Left lung (tissue), 10 donors: ENCODE data around the gene SLC22A1. TPM values are rescaled to one million over a fixed set of nuclear protein-coding genes. Genes with fewer than 3 reads are reported as not detected.
A peak's percentile ranks its signal among the peaks of the same experiment; 100 is the strongest.

ENCODE experiments used
- ATAC-seq: fragments of 200-7000 bp; cut with Tn5 transposase; one replicate; pipeline ENCODE4 v1.9.1; 2020; ENCODE audit warnings: moderate library complexity
- DNase-seq, 4 donors: peaks; one replicate each; pipeline ENCODE4 v3.0.0-alpha.2; 2013 to 2020
- H3K27ac ChIP-seq, 2 donors: fragments of 200-600 bp; sonication (generic) in 1 of 2; one replicate each; pipeline versions ENCODE4 v1.5.0 to v1.8.0; 2020 to 2021
- H3K27me3 ChIP-seq, 2 donors: fragments of 200-600 bp; sonication (generic) in 1 of 2; one replicate each; pipeline versions ENCODE4 v1.5.0 to v1.8.0; 2020 to 2021
- H3K36me3 ChIP-seq, 2 donors: fragments of 200-600 bp; sonication (generic) in 1 of 2; one replicate each; pipeline versions ENCODE4 v1.5.0 to v1.8.0; 2020 to 2021
- H3K4me1 ChIP-seq, 2 donors: fragments of 200-600 bp; one replicate each; pipeline ENCODE4 v1.8.0; 2021
- H3K4me3 ChIP-seq, 2 donors: fragments of 200-600 bp; sonication (generic) in 1 of 2; one replicate each; pipeline versions ENCODE4 v1.5.0 to v1.8.0; 2020 to 2021; ENCODE audit warnings: mild to moderate bottlenecking in 1 of 2
- H3K9me3 ChIP-seq, 2 donors: fragments of 200-600 bp; sonication (generic) in 1 of 2; one replicate each; pipeline versions ENCODE4 v1.5.0 to v1.8.0; 2020 to 2021
- intact Hi-C, 2 donors: fragments of 100-400 bp; cut with DNase I; formaldehyde crosslinking; loops; one replicate each; pipeline versions ENCODE4 v1.11.2 to v1.14.2; 2022
- polyA plus RNA-seq, 6 donors: library from polyadenylated mRNA; unstranded; fragments of 120-200 nt; gene quantifications; one replicate each; pipeline ENCODE4 v1.2.1, GENCODE V29; 2013; ENCODE audit not compliant: insufficient read length in 6 of 6
- total RNA-seq, 2 donors: library from RNA; stranded (reverse); fragmentation: NEBNext Ultra II Directional; extraction: Animal tissue kit (Norgen Biotek cat#: 25700); gene quantifications; one replicate each; pipeline ENCODE4 v1.2.1, GENCODE V29; 2021
- TF ChIP-seq, protein P1 (sequence below), 2 donors: fragments of 200-600 bp; sonication (generic) in 1 of 2; IDR thresholded peaks; one replicate each; pipeline versions ENCODE4 v1.5.0 to v1.8.0; 2021; ENCODE audit warnings: antibody characterized with exemption in 2 of 2
- donor health status: DM: no; HTN: yes; CAD: no.
- donor health status: DM: no; HTN: no; CAD: no.

SLC22A1 gene
- total and polyA plus RNA-seq, 8 donors: 0.24 to 2.7 (median 0.45) TPM

DNA sequence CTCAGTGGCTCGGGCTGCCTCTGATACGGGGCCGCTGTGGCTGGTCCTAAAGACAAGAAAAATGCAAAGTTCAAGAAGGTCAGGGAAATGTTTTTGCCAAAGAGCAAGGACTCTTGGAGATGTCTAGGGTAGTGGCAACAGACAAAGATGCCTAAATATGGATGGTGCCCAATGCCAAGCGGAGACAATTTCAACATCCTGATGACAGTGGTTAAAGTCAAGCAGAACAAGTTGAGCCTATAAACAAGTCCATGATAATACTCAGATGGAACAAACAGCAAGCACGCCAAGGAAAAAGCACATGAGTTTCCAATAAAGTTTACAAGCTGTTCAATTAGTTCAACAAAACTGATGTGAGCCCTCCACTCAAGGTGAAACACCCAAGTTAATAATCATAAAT is 51.1 kb downstream of the SLC22A1 start:
- Histone ChIP-seq H3K4me1 (no peaks in the 10 kb centered on the region), H3K36me3 (no peaks in the 10 kb centered on the region), H3K4me3 (no peak overlapping the region), H3K27me3 (no peaks in the 10 kb centered on the region), H3K9me3 (no peaks in the 10 kb centered on the region), H3K27ac (no peak overlapping the region)
- TF ChIP-seq, protein P1, sequence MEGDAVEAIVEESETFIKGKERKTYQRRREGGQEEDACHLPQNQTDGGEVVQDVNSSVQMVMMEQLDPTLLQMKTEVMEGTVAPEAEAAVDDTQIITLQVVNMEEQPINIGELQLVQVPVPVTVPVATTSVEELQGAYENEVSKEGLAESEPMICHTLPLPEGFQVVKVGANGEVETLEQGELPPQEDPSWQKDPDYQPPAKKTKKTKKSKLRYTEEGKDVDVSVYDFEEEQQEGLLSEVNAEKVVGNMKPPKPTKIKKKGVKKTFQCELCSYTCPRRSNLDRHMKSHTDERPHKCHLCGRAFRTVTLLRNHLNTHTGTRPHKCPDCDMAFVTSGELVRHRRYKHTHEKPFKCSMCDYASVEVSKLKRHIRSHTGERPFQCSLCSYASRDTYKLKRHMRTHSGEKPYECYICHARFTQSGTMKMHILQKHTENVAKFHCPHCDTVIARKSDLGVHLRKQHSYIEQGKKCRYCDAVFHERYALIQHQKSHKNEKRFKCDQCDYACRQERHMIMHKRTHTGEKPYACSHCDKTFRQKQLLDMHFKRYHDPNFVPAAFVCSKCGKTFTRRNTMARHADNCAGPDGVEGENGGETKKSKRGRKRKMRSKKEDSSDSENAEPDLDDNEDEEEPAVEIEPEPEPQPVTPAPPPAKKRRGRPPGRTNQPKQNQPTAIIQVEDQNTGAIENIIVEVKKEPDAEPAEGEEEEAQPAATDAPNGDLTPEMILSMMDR (IDR thresholded peaks at IDR 0.05): no peak
- DNase-seq (no peak), ATAC-seq (no peak)
- intact Hi-C loops: no loop called here

DNA sequence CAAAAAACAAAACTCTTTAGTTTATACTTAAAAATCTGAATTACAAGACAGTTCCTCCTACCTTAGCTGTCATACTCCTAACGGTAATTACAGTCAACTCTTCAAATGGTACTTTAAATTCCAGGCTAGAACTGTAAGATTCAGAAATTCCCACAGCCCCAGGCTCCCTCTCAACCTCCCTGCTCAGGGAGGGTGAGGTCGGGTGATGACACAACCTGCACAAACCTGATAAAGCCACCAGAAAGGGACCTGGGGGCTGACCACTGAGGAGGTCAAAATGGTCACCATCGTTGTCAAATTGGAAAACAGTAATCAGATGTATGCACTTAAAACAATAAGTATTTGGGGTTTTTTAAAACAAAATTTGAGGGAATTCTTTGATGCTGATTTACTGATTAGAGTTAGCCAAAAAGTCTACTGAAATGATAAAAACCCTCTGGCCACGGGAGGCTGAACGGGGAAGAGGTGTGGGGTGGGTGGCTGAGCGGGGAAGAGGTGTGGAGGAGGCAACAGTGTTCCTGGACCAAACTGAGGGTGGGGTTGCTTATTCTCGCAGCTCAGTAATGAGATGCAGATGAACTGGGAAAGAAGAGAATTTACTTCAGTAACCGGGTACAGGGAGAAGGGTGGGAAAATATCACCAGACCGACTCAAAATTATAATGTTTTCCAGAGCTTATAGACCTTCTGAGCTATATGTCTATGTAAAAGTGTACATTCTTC is 52.4 kb downstream of the SLC22A1 start:
- no peaks in the 10 kb centered on the region for H3K36me3 ChIP-seq
- ATAC-seq: no peak
- no peak overlapping the region for H3K27ac ChIP-seq
- intact Hi-C loops: no loop called here
- TF ChIP-seq, protein P1 (IDR thresholded peaks at IDR 0.05): no peak
- H3K9me3 ChIP-seq: no peaks in the 10 kb centered on the region
- no peak overlapping the region for H3K4me3 ChIP-seq
- DNase-seq: no peak
- H3K27me3 ChIP-seq: no peaks in the 10 kb centered on the region
- H3K4me1 ChIP-seq: no peaks in the 10 kb centered on the region

DNA sequence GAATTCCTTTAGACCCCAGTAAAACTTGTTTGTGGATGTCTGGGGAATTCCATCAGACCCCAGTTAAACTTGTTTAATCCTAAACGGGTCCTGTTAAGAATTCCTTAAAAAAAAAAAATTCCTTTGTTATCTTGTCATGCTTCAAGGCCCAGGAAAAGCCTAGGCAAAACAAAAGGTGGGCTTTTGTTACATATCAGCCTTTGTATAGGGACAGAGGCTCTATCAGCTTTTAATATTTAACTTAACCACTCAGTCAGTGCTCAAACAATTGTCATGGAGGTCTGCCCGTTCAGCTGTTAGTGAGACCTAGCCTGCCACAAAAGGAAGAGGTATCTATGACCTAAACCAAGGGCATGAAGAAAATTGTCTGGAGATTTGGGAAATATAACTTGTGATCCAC is 53.1 kb downstream of the SLC22A1 start:
- Histone ChIP-seq H3K27ac (no peak overlapping the region), H3K4me3 (no peak overlapping the region), H3K4me1 (no peaks in the 10 kb centered on the region), H3K36me3 (no peaks in the 10 kb centered on the region), H3K9me3 (no peaks in the 10 kb centered on the region), H3K27me3 (no peaks in the 10 kb centered on the region)
- intact Hi-C loops: no loop called here
- TF ChIP-seq, protein P1 (IDR thresholded peaks at IDR 0.05): no peak
- no peak for DNase-seq
- no peak for ATAC-seq

DNA sequence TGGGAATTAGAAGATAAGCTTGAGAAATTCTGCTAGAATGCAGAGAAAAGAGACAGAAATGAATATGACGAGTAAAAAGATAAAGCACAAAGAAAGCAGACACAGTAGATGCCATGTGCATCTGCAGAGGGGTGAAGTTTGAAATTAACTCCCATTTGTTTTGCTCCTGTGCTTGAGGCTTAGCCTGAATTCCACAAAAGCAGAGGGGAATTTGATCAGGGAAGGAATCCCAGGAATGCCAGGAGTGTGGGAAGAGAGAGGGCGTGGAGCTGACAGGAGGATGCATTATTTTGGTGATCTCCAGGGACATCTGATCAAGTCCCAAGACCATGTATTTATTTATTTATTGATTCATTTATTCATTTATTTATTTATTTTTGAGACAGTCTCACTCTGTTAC is 55.6 kb downstream of the SLC22A1 start:
- Histone ChIP-seq H3K9me3 (no peaks in the 10 kb centered on the region), H3K27me3 (no peaks in the 10 kb centered on the region), H3K4me3 (no peak overlapping the region), H3K4me1 (no peaks in the 10 kb centered on the region), H3K36me3 (no peaks in the 10 kb centered on the region), H3K27ac (no peak overlapping the region)
- DNase-seq: no peak
- intact Hi-C loops: no loop called here
- ATAC-seq: no peak
- TF ChIP-seq, protein P1 (IDR thresholded peaks at IDR 0.05): no peak

DNA sequence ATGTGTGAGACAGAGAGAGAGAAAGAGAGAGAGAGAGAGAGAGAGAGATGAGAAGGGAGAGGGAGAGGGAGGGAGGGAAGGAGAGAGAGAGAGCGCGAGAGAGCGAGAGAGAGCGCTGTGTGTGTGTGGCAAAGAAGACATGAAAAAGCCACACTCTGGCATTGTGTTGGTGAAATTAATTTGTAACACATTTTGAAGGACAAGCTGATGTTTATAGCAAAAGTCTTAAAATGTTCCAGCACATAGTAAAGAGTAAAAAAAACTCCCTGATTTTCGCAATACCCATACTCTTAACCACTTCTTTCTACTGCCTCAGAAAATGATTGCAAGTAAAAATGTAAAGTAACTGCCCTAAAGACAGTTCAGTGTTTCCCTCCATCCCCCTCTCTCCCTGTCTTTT is 56.7 kb downstream of the SLC22A1 start:
- Histone ChIP-seq H3K4me3 (no peak overlapping the region), H3K27me3 (no peaks in the 10 kb centered on the region), H3K9me3 (no peaks in the 10 kb centered on the region), H3K36me3 (no peaks in the 10 kb centered on the region), H3K4me1 (no peaks in the 10 kb centered on the region), H3K27ac (no peak overlapping the region)
- ATAC-seq (no peak), DNase-seq (peak in 1 of 4 donors; percentile 35)
- intact Hi-C loops: no loop called here
- TF ChIP-seq, protein P1 (IDR thresholded peaks at IDR 0.05): no peak
